Activated CD8-positive, alpha-beta T cell treated with anti-CD3 and anti-CD28 coated beads for 36 hours (primary cell): ENCODE data around the gene ADNP2. TPM values are rescaled to one million over a fixed set of nuclear protein-coding genes. Genes with fewer than 3 reads are reported as not detected.
A peak's percentile ranks its signal among the peaks of the same experiment; 100 is the strongest.

ENCODE experiments used
- ATAC-seq: fragments of 200-7000 bp; cut with Tn5 transposase; one replicate; pipeline ENCODE4 v1.10.0; 2021; ENCODE audit warnings: mild to moderate bottlenecking, moderate library complexity
- CTCF ChIA-PET: fragments of 350-600 bp; sonication (Branson Sonifier 250); formaldehyde crosslinking; loops from one replicate; lab custom pipeline; 2021; ENCODE audit warnings: antibody characterized with exemption; lab: Charles Lee
- POLR2A ChIA-PET: fragments of 350-600 bp; sonication (Branson Sonifier 250); formaldehyde crosslinking; loops from one replicate; lab custom pipeline; 2021; ENCODE audit warnings: antibody characterized with exemption; lab: Charles Lee
- DNase-seq: peaks from one replicate; pipeline ENCODE4 v3.0.0-alpha.2; 2020
- H3K27ac Mint-ChIP-seq: one replicate; pipeline ENCODE4 v1.8.0; 2021; ENCODE audit warnings: mild to moderate bottlenecking, mixed read lengths
- H3K27me3 Mint-ChIP-seq: one replicate; pipeline ENCODE4 v1.8.0; 2021; ENCODE audit warnings: mixed read lengths
- H3K36me3 Mint-ChIP-seq: one replicate; pipeline ENCODE4 v1.8.0; 2021; ENCODE audit warnings: low read depth, mixed read lengths
- H3K4me1 Mint-ChIP-seq: one replicate; pipeline ENCODE4 v1.8.0; 2021; ENCODE audit warnings: low read depth, mixed read lengths
- H3K4me3 Mint-ChIP-seq: one replicate; pipeline ENCODE4 v1.8.0; 2021; ENCODE audit warnings: mild to moderate bottlenecking, moderate library complexity, mixed read lengths
- H3K9me3 Mint-ChIP-seq: one replicate; pipeline ENCODE4 v1.8.0; 2021; ENCODE audit warnings: mixed read lengths
- intact Hi-C: fragments of 100-400 bp; cut with micrococcal nuclease; formaldehyde crosslinking; loops from one replicate; pipeline ENCODE4 v1.10.0; 2022
- total RNA-seq, 2 experiments: library from RNA; stranded (reverse); gene quantifications; one replicate each; pipeline ENCODE4 v1.2.3, GENCODE V29; 2021
- TF ChIP-seq, protein P1 (sequence below): fragments of 200-600 bp; IDR thresholded peaks from one replicate; pipeline ENCODE4 v1.8.0; 2022; ENCODE audit warnings: antibody characterized with exemption, mild to moderate bottlenecking

Gene ADNP2, protein sequence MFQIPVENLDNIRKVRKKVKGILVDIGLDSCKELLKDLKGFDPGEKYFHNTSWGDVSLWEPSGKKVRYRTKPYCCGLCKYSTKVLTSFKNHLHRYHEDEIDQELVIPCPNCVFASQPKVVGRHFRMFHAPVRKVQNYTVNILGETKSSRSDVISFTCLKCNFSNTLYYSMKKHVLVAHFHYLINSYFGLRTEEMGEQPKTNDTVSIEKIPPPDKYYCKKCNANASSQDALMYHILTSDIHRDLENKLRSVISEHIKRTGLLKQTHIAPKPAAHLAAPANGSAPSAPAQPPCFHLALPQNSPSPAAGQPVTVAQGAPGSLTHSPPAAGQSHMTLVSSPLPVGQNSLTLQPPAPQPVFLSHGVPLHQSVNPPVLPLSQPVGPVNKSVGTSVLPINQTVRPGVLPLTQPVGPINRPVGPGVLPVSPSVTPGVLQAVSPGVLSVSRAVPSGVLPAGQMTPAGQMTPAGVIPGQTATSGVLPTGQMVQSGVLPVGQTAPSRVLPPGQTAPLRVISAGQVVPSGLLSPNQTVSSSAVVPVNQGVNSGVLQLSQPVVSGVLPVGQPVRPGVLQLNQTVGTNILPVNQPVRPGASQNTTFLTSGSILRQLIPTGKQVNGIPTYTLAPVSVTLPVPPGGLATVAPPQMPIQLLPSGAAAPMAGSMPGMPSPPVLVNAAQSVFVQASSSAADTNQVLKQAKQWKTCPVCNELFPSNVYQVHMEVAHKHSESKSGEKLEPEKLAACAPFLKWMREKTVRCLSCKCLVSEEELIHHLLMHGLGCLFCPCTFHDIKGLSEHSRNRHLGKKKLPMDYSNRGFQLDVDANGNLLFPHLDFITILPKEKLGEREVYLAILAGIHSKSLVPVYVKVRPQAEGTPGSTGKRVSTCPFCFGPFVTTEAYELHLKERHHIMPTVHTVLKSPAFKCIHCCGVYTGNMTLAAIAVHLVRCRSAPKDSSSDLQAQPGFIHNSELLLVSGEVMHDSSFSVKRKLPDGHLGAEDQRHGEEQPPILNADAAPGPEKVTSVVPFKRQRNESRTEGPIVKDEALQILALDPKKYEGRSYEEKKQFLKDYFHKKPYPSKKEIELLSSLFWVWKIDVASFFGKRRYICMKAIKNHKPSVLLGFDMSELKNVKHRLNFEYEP
- 10 to 100 TPM; 22.1 to 22.5 TPM for total RNA-seq

DNA sequence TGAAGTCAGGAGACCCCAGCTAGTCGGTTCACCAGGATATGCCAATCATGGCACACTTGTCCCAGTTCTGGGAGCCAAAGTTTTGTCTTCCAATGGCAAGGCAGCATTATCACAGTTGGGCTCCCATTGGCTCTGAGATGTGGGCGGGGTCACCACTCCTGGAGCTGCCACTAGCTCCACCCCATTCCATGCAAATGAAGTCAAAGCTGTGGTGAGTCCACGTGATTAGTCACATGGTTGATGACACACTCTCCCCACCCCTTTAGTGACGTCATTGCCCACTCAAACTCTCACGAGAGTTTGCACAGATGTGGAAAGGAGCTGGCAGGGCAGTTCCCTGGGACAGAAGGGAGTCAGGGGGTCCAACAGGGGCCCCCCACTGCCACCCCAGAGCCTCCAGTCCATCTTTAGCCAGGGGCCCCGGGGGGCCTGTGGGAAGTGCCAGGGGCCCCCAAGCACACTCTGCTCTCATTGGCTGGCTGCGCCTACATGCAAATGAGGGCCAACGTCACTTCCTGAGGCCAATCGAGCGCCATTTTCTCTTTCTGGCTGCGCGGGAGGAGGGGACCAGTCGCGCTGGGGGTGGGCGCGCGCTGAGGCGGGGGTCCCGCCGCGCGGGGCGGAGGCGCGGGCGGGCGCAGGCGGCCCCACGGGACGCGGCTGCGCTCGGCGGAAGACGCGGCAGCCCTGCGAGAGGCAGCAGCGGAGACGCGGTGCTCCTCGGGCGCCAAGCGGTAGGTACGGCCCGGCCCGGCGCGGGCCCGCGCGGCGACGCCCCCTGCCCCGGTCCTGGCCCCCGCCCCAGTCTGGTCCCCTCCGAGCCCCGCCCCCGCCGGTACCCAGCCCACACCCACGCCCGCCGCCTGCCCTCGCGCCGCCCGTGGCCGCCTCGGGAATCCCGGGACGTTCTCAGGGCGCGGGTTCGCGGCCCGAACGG, at the start of gene ADNP2:
Gene ADNP2, plus strand, starts transcription at position 524 of the 937 bp plus-strand sequence. CDS start 8,281 bp downstream, outside the sequence.
- Mint-ChIP-seq H3K9me3 (no peaks in the 10 kb centered on the region), H3K4me1 (peaks cover 47% of the 10 kb centered on the region), H3K27me3 (no peaks in the 10 kb centered on the region), H3K4me3 (peak within 1 kb of the TSS; percentile 85), H3K36me3 (peaks cover 24% of the 10 kb centered on the region), H3K27ac (peak within 1 kb of the TSS; percentile 90)
- ChIA-PET POLR2A (interaction anchor here (0.7 to 2.7 kb wide), 5 partner anchors 75 to 430 kb away, joined by 3 to 12 read pairs (median 3); partner anchors contain the start of genes RBFA and TXNL4A), CTCF (interaction anchor here (1.0 to 4.0 kb wide), 2 partner anchors 49 to 62 kb away, joined by 3 to 22 read pairs; no protein-coding TSS in a partner anchor)
- TF ChIP-seq, protein P1, sequence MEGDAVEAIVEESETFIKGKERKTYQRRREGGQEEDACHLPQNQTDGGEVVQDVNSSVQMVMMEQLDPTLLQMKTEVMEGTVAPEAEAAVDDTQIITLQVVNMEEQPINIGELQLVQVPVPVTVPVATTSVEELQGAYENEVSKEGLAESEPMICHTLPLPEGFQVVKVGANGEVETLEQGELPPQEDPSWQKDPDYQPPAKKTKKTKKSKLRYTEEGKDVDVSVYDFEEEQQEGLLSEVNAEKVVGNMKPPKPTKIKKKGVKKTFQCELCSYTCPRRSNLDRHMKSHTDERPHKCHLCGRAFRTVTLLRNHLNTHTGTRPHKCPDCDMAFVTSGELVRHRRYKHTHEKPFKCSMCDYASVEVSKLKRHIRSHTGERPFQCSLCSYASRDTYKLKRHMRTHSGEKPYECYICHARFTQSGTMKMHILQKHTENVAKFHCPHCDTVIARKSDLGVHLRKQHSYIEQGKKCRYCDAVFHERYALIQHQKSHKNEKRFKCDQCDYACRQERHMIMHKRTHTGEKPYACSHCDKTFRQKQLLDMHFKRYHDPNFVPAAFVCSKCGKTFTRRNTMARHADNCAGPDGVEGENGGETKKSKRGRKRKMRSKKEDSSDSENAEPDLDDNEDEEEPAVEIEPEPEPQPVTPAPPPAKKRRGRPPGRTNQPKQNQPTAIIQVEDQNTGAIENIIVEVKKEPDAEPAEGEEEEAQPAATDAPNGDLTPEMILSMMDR: no peak
- intact Hi-C loops: no loop called here
- DNase-seq: peak; percentile 94
- ATAC-seq: peak; percentile 84

- Mint-ChIP-seq H3K27ac (no peak overlapping the region), H3K9me3 (peaks cover 24% of the 10 kb centered on the region)
- no peak for DNase-seq
Observed at GRCh38 chr18:80059945-80060344, 49.1 kb upstream of the ADNP2 start.

DNA sequence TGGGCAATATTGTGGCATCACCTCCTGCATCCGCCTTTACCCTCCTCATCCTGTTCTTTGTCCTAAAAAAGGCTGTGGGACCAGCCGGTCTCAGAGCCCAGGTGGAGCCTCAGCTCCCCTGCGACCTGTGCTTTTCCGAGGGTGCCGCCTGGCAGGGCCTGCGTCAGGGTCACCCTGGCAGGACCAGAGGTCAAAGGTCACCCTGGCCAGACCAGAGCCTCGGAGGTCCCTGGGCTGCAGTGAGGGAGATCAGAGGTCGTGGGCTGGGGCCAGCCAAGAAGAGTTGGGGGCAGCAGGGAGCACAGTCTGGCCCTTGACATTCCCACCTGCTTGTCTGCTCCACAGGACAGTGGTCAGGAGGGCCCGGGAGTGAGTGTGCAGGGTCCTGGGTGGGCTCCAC, 43.4 kb upstream of the ADNP2 start:
- H3K36me3 Mint-ChIP-seq: peaks cover 3% of the 10 kb centered on the region
- no peak overlapping the region for H3K4me3 Mint-ChIP-seq
- intact Hi-C loops: no loop called here
- peaks cover 2% of the 10 kb centered on the region for H3K9me3 Mint-ChIP-seq
- DNase-seq (no peak), ATAC-seq (no peak)
- H3K27me3 Mint-ChIP-seq: no peaks in the 10 kb centered on the region
- H3K27ac Mint-ChIP-seq: no peak overlapping the region
- no peaks in the 10 kb centered on the region for H3K4me1 Mint-ChIP-seq
- POLR2A ChIA-PET: no interaction called here
- TF ChIP-seq, protein P1: no peak
- CTCF ChIA-PET: no interaction called here

More at GRCh38 chr18:80059945-80060344, 49.1 kb upstream of the ADNP2 start:
- ChIA-PET CTCF (no interaction called here), POLR2A (no interaction called here)
- ATAC-seq: no peak
- Mint-ChIP-seq H3K4me3 (no peak overlapping the region), H3K36me3 (peaks cover 4% of the 10 kb centered on the region), H3K27me3 (no peaks in the 10 kb centered on the region), H3K4me1 (no peaks in the 10 kb centered on the region)
- TF ChIP-seq, protein P1: no peak
- intact Hi-C loops: no loop called here

GRCh38 chr18:80067321-80067720, 41.7 kb upstream of the ADNP2 start:
- TF ChIP-seq, protein P1: no peak
- Mint-ChIP-seq H3K36me3 (no peaks in the 10 kb centered on the region), H3K27ac (no peak overlapping the region), H3K4me3 (no peak overlapping the region), H3K9me3 (peaks cover 2% of the 10 kb centered on the region), H3K4me1 (no peaks in the 10 kb centered on the region), H3K27me3 (no peaks in the 10 kb centered on the region)
- DNase-seq (no peak), ATAC-seq (no peak)
- ChIA-PET CTCF (no interaction called here), POLR2A (interaction anchor here (0.6 kb wide), 1 partner anchor 38 kb away, joined by 3 read pairs; no protein-coding TSS in a partner anchor)
- intact Hi-C loops: no loop called here
